GM18951 (cell line): ENCODE measurements around the gene DENND1C.

Experiments used
- POLR2A ChIP-seq: IDR thresholded peaks from 4 replicates; pipeline ENCODE4 v1.6.1; 2011; ENCODE audit warnings: mild to moderate bottlenecking; ENCODE audit not compliant: insufficient read length, insufficient read depth; ENCODE audit errors: extremely low read depth
- in situ Hi-C: fragments of 300-500 bp; cut with MboI; formaldehyde crosslinking; loops from one replicate; pipeline ENCODE4 v1.12.0; 2022; ENCODE audit warnings: low sequenced_read_pairs, mixed read lengths, inconsistent platforms; ENCODE audit not compliant: unreplicated experiment

DENND1C gene

GRCh38 chr19:6482343-6482686 is 728 bp upstream of the DENND1C start:
- in situ Hi-C loops: no loop called here
- no peak for TF ChIP-seq POLR2A

DNA sequence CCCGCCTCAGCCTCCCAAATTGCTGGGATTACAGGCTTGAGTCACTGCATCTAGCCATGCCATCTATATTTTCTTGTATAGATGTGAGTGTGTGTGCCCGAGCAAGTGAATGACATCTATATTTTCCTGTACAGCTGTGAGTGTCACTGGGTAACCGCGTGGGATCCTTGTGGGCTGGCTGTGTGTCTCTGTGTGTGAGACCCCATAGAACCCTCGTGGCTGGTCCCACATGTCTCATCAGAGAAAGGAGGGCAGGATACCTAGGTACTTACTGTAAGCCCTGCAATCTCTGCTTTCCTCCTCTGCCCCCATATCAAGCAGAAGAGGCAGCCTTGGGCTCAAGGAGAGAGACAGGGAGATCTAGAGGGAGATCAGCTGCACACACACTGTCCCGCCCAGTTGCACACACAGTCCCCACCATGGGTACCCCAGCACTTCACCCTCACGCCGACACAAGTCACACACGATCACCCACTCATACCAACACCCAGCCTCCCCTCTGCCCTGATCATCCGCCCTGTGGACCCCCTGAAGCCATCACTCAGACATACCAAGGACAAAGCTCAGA is 655 bp downstream of the DENND1C start:
- in situ Hi-C loops: no loop called here
- TF ChIP-seq POLR2A: no peak

DNA sequence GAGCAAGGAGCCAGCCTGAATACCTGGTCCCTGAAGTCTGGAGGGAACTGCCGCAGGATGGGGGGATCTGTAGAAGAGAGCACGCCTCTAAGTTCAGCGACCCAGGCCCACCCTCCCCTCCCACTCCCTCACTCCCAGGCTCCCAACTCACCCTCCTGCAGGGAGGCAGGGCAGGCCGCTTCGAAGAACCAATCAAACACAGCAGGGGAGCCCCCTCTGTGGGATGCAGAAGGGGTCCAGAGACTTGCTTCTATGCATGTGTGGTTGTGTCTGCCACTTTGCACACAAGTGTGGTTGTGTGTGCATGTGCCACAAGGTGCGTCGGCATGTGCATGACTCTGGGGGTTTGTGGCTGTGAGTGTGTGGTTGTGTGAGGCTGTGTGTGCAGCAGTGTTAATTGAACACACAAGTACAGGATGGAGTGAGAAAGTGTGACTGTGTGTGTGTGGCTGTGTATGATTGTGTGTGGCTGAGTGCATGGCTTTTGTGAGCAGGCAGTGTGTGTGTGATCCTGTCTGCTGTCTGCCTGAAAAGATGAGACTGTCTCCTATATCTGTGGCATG is 1.7 kb downstream of the DENND1C start:
- no peak for TF ChIP-seq POLR2A
- in situ Hi-C loops: no loop called here

- in situ Hi-C loops: no loop called here
- no peak for TF ChIP-seq POLR2A
Measured at GRCh38 chr19:6478815-6479214, 2.8 kb downstream of the DENND1C start.

GRCh38 chr19:6476896-6477431 is 4.6 kb downstream of the DENND1C start:
- in situ Hi-C loops: no loop called here
- TF ChIP-seq POLR2A: no peak

DNA sequence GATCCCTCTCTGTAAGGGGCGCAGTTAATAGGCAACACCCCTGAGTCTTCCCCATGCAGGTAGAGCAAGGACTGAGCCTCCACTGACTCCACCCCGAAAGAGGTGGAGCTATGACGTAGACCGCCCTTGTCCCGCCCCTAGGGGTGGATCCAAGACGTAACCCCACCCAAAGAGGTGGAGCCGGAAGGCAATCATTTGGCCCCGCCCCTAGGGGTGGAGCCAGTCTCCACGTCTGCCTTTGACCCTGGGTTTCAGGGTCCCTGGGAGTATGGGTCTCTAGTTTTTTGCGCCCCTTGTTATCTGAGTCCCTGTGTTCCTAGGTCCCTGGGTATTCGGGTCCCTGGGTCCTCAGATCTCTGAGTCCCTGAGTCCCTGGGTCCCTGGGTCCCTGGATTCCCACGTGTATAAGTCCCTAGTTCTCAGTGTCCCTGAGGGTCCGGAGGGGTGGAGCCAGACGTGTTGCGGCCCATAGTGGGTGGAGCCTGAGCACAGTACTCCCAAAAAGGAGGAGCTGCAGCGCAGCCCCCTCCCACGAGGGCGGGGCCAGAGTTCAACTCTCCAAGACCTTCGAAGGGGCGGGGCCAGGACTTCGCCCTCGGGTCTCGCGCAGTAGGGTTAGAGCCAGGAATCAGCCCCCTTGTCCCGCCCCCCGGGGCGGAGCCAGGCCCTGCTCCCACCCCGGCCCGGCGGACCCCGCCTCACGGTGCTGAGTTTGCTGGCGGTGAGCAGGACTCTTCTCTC is 5.3 kb downstream of the DENND1C start:
- in situ Hi-C loops: no loop called here
- no peak for TF ChIP-seq POLR2A

DNA sequence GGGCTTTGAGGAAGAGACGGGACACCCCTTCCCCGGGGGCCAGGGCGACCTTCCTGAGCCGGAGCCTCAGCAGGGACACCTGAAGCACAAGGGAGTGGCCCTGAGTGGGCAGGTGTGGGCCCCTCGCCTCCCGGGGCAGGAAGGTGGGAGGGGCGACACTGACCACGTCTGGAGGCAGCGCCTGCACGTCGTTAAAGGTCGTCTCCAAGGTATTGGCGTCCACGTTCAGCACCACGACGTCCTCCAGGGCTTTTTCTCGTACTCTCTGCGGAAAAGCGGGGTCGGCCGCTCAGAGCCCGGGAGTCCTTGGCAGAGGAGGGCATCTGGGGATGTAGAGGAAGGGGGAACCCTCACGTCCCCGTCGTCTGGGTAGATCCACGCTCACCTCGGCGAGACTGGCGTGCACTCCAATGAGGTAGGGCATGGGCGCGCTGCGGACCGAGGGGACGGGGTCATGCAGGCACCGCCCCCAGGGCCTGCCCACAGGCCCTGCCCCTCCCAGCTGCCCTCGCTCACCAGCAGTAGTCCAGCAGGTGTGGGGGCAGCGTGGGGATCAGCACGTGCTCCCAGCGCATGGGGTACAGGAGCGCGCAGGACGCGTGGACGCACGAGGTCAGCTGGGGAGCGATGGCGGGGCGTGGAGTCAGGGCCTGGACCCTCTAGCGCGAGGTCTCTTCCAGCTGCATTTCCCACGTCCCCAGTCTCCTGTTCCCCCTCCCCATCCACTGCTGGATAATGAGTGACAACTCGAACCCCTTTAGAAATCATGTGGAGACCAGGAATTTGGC is 6.1 kb downstream of the DENND1C start:
- in situ Hi-C loops: no loop called here

DNA sequence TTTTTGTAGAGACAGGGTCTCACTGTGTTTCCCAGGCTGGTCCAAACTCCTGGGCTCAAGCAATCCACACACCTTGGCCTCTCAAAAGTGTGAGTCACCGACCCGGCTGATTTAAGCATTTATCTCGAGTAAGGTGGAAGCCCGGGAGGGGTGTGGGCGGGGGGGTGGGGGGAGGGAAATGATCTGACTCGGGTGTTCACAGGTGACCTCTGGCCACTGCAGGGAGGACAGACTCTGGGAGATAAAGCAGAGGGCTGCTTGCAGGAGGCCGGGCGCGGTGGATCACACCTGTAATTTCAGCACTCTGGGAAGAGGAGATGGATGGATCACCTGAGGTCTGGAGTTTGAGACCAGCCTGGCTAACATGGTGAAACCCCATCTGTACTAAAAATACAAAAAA is 7.9 kb downstream of the DENND1C start:
- in situ Hi-C loops: no loop called here
- TF ChIP-seq POLR2A: no peak

More for the DNA sequence above, 6.1 kb downstream of the DENND1C start:
- no peak for TF ChIP-seq POLR2A

GRCh38 chr19:6472713-6473112 is 8.9 kb downstream of the DENND1C start:
- in situ Hi-C loops: no loop called here
- TF ChIP-seq POLR2A: no peak

GRCh38 chr19:6471076-6471475 is 10.5 kb downstream of the DENND1C start:
- in situ Hi-C loops: no loop called here
- no peak for TF ChIP-seq POLR2A

DNA sequence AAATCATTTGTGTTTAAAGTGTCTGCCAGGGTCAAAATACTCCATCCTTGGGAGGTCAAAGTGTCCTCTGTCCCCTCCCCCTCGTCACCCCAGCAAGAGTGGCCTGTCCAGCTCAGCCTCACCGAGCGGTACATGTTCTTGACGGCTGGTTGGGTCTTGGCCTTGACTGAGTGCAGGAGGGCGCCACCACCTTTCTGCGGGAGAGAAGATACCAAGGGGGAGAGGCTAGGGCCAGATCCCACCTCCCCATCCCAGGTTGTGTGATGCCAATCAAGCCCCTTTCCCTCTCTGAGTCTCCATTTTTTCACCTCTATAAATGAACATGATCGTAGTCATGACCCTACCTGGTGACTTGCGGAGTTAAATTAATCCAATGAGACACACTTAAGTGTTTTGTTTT is 11.4 kb downstream of the DENND1C start:
- no peak for TF ChIP-seq POLR2A
- in situ Hi-C loops: no loop called here

DNA sequence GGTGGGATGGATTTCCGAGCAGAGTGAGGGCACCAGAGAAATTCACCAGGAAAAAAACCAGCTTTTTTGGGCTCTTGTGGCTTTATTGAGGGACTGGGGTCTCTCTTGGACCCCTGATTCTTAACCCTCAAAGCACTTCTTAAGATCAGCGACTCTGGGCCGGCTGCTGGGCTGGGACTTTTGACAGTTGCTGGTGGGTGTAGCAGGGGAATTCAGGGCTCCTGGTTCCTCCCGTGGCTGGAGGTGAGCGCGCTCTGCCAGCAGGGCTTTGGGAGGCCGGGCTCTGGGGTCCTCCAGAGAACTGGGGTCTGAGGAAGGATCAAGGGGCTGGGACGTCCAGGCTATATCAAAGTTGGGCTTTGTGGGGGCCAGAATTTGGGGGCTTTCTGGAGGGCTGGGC is 14.2 kb downstream of the DENND1C start:
- in situ Hi-C loops: no loop called here
- no peak for TF ChIP-seq POLR2A

DNA sequence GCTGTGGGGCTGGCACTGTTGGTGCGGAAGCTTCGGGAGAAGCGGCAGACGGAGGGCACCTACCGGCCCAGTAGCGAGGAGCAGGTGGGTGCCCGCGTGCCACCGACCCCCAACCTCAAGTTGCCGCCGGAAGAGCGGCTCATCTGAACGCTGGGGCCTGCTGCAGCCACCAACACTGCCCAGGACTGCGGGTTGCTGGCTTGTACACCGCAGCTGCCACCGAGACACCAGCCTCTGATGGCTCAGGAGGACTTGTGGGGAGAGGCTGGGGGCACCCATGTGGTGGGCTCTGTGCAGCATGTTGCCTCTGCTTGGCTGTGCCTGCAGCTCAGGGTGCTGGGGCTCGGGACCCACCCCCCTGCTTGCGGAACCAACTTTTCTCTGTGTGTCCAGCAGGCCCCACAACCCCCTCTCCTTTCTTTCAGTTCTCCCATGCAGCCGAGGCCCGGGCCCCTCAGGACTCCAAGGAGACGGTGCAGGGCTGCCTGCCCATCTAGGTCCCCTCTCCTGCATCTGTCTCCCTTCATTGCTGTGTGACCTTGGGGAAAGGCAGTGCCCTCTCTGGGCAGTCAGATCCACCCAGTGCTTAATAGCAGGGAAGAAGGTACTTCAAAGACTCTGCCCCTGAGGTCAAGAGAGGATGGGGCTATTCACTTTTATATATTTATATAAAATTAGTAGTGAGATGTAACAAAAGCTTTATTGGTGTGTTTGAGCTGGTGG is 14.9 kb downstream of the DENND1C start:
- no peak for TF ChIP-seq POLR2A
- in situ Hi-C loops: no loop called here
